Small intestine (tissue), 7 donors: ENCODE measurements around the gene BANF2. TPM values are rescaled to one million over a fixed set of nuclear protein-coding genes. Genes with fewer than 3 reads are reported as not detected.
"Not testable (repeated sequence)": the region's sequence is repeated elsewhere in the genome, so short reads cannot be mapped to it uniquely, and the experiment has no call there.

Experiments
- DNase-seq, 2 donors: peaks; one replicate each; pipeline versions ENCODE4 v3.0.0 to v3.0.0-alpha.2; 2013
- FAIRE-seq: peaks from 2 replicates; lab custom pipeline; 2012; peaks lifted over from hg19 to GRCh38; lab: Jason Lieb, UNC
- H3K27ac ChIP-seq, 3 donors: one replicate each; pipeline ENCODE4 v1.5.1; 2013; ENCODE audit warnings: low read length in 2 of 3, mild to moderate bottlenecking in 2 of 3, control low read depth in 1 of 3, inconsistent platforms in 1 of 3, low read depth in 1 of 3, moderate library complexity in 1 of 3
- H3K27me3 ChIP-seq, 3 donors: one replicate each; pipeline ENCODE4 v1.6.1; 2013; ENCODE audit warnings: low read length in 3 of 3, inconsistent platforms in 1 of 3; ENCODE audit not compliant: control insufficient read depth in 3 of 3, insufficient read depth in 3 of 3
- H3K36me3 ChIP-seq, 3 donors: one replicate each; pipeline ENCODE4 v1.6.1; 2013; ENCODE audit warnings: low read length in 3 of 3, inconsistent platforms in 1 of 3, low read depth in 1 of 3, mild to moderate bottlenecking in 1 of 3, moderate library complexity in 1 of 3; ENCODE audit not compliant: control insufficient read depth in 3 of 3, insufficient read depth in 2 of 3
- H3K4me1 ChIP-seq, 3 donors: one replicate each; pipeline ENCODE4 v1.6.1; 2013; ENCODE audit warnings: low read length in 2 of 3, inconsistent platforms in 1 of 3, low read depth in 1 of 3, mild to moderate bottlenecking in 1 of 3, moderate library complexity in 1 of 3; ENCODE audit not compliant: control insufficient read depth in 3 of 3, insufficient read depth in 2 of 3
- H3K4me3 ChIP-seq, 3 donors: one replicate each; pipeline ENCODE4 v1.5.1; 2013; ENCODE audit warnings: low read length in 3 of 3, control low read depth in 1 of 3, inconsistent platforms in 1 of 3, low read depth in 1 of 3, mild to moderate bottlenecking in 1 of 3, moderate library complexity in 1 of 3
- H3K9me3 ChIP-seq, 2 donors: one replicate each; pipeline ENCODE4 v1.6.1; 2013; ENCODE audit warnings: low read depth in 1 of 2, low read length in 1 of 2; ENCODE audit not compliant: control insufficient read depth in 2 of 2, insufficient read depth in 1 of 2
- WGBS, 3 donors: extraction: QIAGEN DNeasy Blood & Tissue Kit; methylation state at CpG; one replicate each; pipeline ENCODE4 v1.1.7; 2013; 5-methylcytosine and 5-hydroxymethylcytosine counted together
- polyA plus RNA-seq, 4 donors: library from polyadenylated mRNA; stranded (reverse) in 3 of 4; unstranded in 1 of 4; fragments of 200-250 nt in 3 of 4; fragments of 120-200 nt in 1 of 4; gene quantifications; one replicate each; pipeline versions ENCODE4 v1.2.1 to v1.2.3, GENCODE V29; 2013
- donor health status: healthy with polysubstance abuse.
- donor health status: control.
- donor health status: control.
- donor health status: Bipolar disorder and iron deficiency.
- donor health status: healthy.

BANF2 gene
- polyA plus RNA-seq, 4 donors = not detected

GRCh38 chr20:17776551-17776950 is 76.8 kb downstream of the BANF2 start:
- Histone ChIP-seq H3K27ac (no peak overlapping the region), H3K4me1 (no peaks in the 10 kb centered on the region), H3K9me3 (peaks cover 0 to 7% of the 10 kb centered on the region in 2 donors), H3K36me3 (no peaks in the 10 kb centered on the region), H3K27me3 (no peaks in the 10 kb centered on the region), H3K4me3 (no peak overlapping the region)
- WGBS, 3 donors = 76 to 82% (median 81%) methylated on average over 2 of the region's 2 CpGs
- DNase-seq (no peak), FAIRE-seq (no peak)

- H3K4me1 ChIP-seq, FAIRE-seq, H3K36me3 ChIP-seq, H3K27me3 ChIP-seq, H3K27ac ChIP-seq, H3K9me3 ChIP-seq, H3K4me3 ChIP-seq, DNase-seq: not testable (repeated sequence)
- 95 to 97% (median 96%) methylated on average over 26 to 32 of the region's 32 CpGs for WGBS, 3 donors
Measured at GRCh38 chr20:17779011-17779410, 79.2 kb downstream of the BANF2 start.

GRCh38 chr20:17782768-17783167 is 83.0 kb downstream of the BANF2 start:
- DNase-seq (no peak), FAIRE-seq (no peak)
- no peak overlapping the region for H3K27ac ChIP-seq
- no peak overlapping the region for H3K4me3 ChIP-seq
- no peaks in the 10 kb centered on the region for H3K27me3 ChIP-seq
- no peaks in the 10 kb centered on the region for H3K36me3 ChIP-seq
- no peaks in the 10 kb centered on the region for H3K4me1 ChIP-seq
- 63 to 78% (median 69%) methylated on average over 3 of the region's 3 CpGs for WGBS, 3 donors
- H3K9me3 ChIP-seq = peaks cover 0 to 7% of the 10 kb centered on the region in 2 donors

- FAIRE-seq = no peak
- DNase-seq = no peak
- WGBS, 3 donors = 71 to 80% (median 73%) methylated on average over 6 of the region's 6 CpGs
- no peaks in the 10 kb centered on the region for H3K27me3 ChIP-seq
- H3K27ac ChIP-seq = no peak overlapping the region
- H3K36me3 ChIP-seq = no peaks in the 10 kb centered on the region
- peaks cover 0 to 3% of the 10 kb centered on the region in 2 donors for H3K9me3 ChIP-seq
- no peaks in the 10 kb centered on the region for H3K4me1 ChIP-seq
- no peak overlapping the region for H3K4me3 ChIP-seq
Measured at GRCh38 chr20:17783671-17784070, 83.9 kb downstream of the BANF2 start.

- FAIRE-seq (no peak), DNase-seq (no peak)
- no peaks in the 10 kb centered on the region for H3K4me1 ChIP-seq
- H3K36me3 ChIP-seq = no peaks in the 10 kb centered on the region
- no peak overlapping the region for H3K4me3 ChIP-seq
- no peaks in the 10 kb centered on the region for H3K9me3 ChIP-seq
- 84 to 94% (median 93%) methylated on average over 5 of the region's 5 CpGs for WGBS, 3 donors
- H3K27ac ChIP-seq = no peak overlapping the region
- H3K27me3 ChIP-seq = no peaks in the 10 kb centered on the region
Measured at GRCh38 chr20:17785007-17785406, 85.2 kb downstream of the BANF2 start.

Other genes starting within 250 kb of the BANF2 start
- under 1 TPM in 2 of 4 donors, not detected in 2; 0.49 to 0.65 TPM for gene BFSP1, start 168.6 kb upstream of the BANF2 start, polyA plus RNA-seq
- 100 to 1,000 TPM; 145 to 360 (median 185) TPM for gene DSTN, start 129.9 kb upstream of the BANF2 start, polyA plus RNA-seq
- 100 to 1,000 TPM in 2 of 4 donors, 10 to 100 TPM in 2; 45.2 to 232 (median 112) TPM for gene RRBP1, start 17.7 kb upstream of the BANF2 start, polyA plus RNA-seq